Placental pericyte (primary cell): ENCODE data around the gene EPHA2. TPM values are rescaled to one million over a fixed set of nuclear protein-coding genes. Genes with fewer than 3 reads are reported as not detected.

Experiments
- total RNA-seq: library from RNA; depleted of rRNA; stranded (reverse); fragments of >200 nt; gene quantifications from 2 replicates; pipeline ENCODE4 v1.2.3, GENCODE V29; 2012

EPHA2 gene
- total RNA-seq: 76.2 and 141 TPM in 2 replicates

DNA sequence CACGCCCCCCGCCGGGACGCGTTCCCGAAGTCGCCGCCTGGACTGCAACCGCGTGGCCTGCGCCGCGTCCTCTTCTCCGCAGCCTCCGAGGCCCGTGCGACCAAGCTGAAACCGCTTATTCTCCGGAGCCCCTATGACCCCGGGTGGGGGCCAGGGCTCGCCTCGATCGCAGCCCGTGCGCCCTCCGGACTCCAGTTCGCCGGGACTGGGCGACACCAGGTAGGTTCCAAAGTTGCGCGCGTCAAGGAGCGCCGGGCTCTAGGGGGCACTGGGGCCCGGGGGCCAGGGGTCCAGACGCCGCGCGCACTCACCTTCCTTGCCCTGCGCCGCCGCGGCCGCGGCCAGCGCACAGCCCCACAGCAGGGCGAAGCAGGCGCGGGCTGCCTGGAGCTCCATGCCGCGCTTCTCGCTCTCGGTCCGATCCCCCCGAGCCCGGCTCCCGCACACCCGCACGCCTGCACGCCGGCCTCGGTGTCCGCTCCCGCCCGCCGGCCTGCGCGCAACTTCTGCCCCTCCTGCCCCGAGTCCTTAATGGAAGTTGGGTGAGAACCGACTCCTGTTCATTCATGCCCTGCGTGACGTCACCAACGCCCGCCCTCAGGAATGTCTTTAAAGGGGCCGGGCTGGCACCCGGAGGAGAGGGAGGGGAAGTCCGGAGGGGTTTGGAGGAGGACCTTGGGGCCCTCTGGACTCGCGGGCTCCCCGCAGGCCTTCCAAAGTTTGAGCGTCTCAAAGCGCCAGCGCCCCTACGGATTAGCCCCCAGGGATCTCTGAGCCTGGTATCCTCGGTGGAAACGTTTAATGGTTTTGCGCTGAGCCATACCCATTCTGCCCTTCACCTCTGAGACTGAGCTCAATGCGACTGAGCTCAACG, at the start of gene EPHA2:
TSS of gene EPHA2 (minus strand) at position 533 of the 874 bp plus-strand sequence. CDS start at position 396, 137 bp downstream.

Other genes with a start within 250 kb of the EPHA2 start
- 37.0 and 57.3 TPM in 2 replicates for gene ZBTB17, start 180.0 kb downstream of the EPHA2 start, total RNA-seq
- not detected in 2 replicates for gene SRARP, start 151.8 kb downstream of the EPHA2 start, total RNA-seq
- gene HSPB7, start 138.0 kb downstream of the EPHA2 start, total RNA-seq: 3.7 and 17.7 TPM in 2 replicates
- 0.14 and 0.22 TPM in 2 replicates for gene CLCNKA, start 134.0 kb downstream of the EPHA2 start, total RNA-seq
- gene CLCNKB, start 112.3 kb downstream of the EPHA2 start, total RNA-seq: 0.22 TPM in 1 of 2 replicates, not detected in the other
- gene FAM131C, start 82.4 kb downstream of the EPHA2 start, total RNA-seq: 0.14 TPM in 1 of 2 replicates, not detected in the other
- gene ARHGEF19, start 56.6 kb upstream of the EPHA2 start, total RNA-seq: 8.2 and 13.6 TPM in 2 replicates
- 13.9 and 24.7 TPM in 2 replicates for gene CPLANE2, start 81.1 kb upstream of the EPHA2 start, total RNA-seq
- 18.8 and 21.5 TPM in 2 replicates for gene FBXO42, start 196.4 kb upstream of the EPHA2 start, total RNA-seq
- gene SZRD1, start 211.2 kb upstream of the EPHA2 start, total RNA-seq: 71.1 and 107 TPM in 2 replicates